ENCODE data around the gene DNAH6.

- TF ChIP-seq CTCF (IDR thresholded peaks at IDR 0.05) (no peak), USF2 (CRISPR knock-in tag; IDR thresholded peaks at IDR 0.05) (no peak), TCF7 (CRISPR knock-in tag; IDR thresholded peaks at IDR 0.05; ENCODE audit: low read depth) (no peak)
Observed at GRCh38 chr2:84805250-84805958, 289.1 kb downstream of the DNAH6 start.

Data from WTC11 (cell line).